Ascending aorta (tissue), 2 donors: ENCODE results near the gene DDX23. TPM values are rescaled to one million over a fixed set of nuclear protein-coding genes. Genes with fewer than 3 reads are reported as not detected.

Experiments
- DNase-seq, 2 donors: peaks; one replicate each; pipeline ENCODE4 v3.0.0-alpha.2; 2019; ENCODE audit warnings: low spot score in 2 of 2
- H3K27ac ChIP-seq, 2 donors: fragments of 200-600 bp; sonication (generic); one replicate each; pipeline ENCODE4 v1.5.1; 2016 to 2017; ENCODE audit warnings: mild to moderate bottlenecking in 1 of 2
- H3K27me3 ChIP-seq: fragments of 200-600 bp; sonication (generic); one replicate; pipeline ENCODE4 v1.5.1; 2017
- H3K36me3 ChIP-seq, 2 donors: fragments of 200-600 bp; sonication (generic); one replicate each; pipeline ENCODE4 v1.5.1; 2016
- H3K4me1 ChIP-seq, 2 donors: fragments of 200-600 bp; sonication (generic); one replicate each; pipeline ENCODE4 v1.5.1; 2016 to 2017; ENCODE audit warnings: mild to moderate bottlenecking in 1 of 2
- H3K4me3 ChIP-seq, 2 donors: fragments of 200-600 bp; sonication (generic); one replicate each; pipeline ENCODE4 v1.5.1; 2016 to 2017; ENCODE audit warnings: mild to moderate bottlenecking in 1 of 2
- H3K9me3 ChIP-seq, 2 donors: fragments of 200-600 bp; sonication (generic); one replicate each; pipeline ENCODE4 v1.5.1; 2016
- intact Hi-C: fragments of 100-400 bp; cut with DNase I; formaldehyde crosslinking; loops from one replicate; pipeline ENCODE4 v1.15.1; 2023
- total RNA-seq: library from RNA; depleted of rRNA; stranded (reverse); fragments of >200 nt; gene quantifications from one replicate; pipeline ENCODE4 v1.1.0, GENCODE V29; 2016
- TF ChIP-seq, protein P1 (sequence below), 3 experiments: fragments of 200-600 bp in 2 of 3; fragments of 450-650 bp in 1 of 3; sonication (generic) in 2 of 3; IDR thresholded peaks; one replicate each; pipeline ENCODE4 v1.5.1; 2016 to 2019; ENCODE audit warnings: antibody characterized with exemption in 3 of 3, mild to moderate bottlenecking in 1 of 3, moderate library complexity in 1 of 3

Gene DDX23
- total RNA-seq, 1 donor from 2014 or later: 39.4 TPM

DNA sequence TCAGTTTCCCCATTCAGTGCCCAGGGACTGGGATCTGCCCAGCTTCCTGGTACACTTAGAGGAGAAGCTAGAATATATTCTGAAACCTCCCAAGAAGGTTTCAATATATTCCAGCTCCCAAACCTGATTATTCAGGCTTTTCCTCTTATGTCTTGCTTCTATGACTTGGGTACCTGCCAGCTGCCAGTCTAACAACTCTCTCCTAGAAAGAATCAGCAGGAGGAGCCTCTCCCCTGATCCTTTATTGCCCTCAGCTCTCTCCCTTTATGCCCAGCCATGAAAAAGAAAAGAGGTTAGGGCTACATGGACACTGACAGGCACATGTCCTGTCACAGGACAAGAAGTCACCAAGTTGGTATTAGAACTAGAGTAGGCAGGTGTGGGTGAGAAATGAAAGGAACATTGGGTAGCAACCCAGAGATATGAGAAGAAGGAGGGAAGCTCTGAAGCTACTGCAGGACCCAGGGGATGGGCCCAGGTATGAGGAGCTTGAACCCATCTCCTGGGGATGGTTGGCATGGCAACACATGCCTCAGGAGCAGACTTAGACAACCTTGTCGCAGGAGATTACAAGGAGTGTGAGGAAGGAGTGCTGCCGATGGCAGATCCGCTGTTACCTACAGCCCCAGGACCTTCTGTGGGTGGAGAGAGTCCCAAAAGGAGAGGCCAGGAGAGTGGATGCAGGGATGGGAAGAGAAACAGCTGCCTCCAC lies 35.7 kb downstream of the DDX23 start:
- intact Hi-C loops: no loop called here
- H3K9me3 ChIP-seq: no peaks in the 10 kb centered on the region
- no peaks in the 10 kb centered on the region for H3K36me3 ChIP-seq
- H3K27ac ChIP-seq: peak overlapping the region; percentile 91 to 92
- H3K4me3 ChIP-seq: peak overlapping the region; percentile 81 to 92
- H3K27me3 ChIP-seq: no peaks in the 10 kb centered on the region
- TF ChIP-seq, protein P1, sequence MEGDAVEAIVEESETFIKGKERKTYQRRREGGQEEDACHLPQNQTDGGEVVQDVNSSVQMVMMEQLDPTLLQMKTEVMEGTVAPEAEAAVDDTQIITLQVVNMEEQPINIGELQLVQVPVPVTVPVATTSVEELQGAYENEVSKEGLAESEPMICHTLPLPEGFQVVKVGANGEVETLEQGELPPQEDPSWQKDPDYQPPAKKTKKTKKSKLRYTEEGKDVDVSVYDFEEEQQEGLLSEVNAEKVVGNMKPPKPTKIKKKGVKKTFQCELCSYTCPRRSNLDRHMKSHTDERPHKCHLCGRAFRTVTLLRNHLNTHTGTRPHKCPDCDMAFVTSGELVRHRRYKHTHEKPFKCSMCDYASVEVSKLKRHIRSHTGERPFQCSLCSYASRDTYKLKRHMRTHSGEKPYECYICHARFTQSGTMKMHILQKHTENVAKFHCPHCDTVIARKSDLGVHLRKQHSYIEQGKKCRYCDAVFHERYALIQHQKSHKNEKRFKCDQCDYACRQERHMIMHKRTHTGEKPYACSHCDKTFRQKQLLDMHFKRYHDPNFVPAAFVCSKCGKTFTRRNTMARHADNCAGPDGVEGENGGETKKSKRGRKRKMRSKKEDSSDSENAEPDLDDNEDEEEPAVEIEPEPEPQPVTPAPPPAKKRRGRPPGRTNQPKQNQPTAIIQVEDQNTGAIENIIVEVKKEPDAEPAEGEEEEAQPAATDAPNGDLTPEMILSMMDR (IDR thresholded peaks at IDR 0.05): no peak
- peaks cover 11 to 36% of the 10 kb centered on the region in 2 donors for H3K4me1 ChIP-seq
- no peak for DNase-seq

DNA sequence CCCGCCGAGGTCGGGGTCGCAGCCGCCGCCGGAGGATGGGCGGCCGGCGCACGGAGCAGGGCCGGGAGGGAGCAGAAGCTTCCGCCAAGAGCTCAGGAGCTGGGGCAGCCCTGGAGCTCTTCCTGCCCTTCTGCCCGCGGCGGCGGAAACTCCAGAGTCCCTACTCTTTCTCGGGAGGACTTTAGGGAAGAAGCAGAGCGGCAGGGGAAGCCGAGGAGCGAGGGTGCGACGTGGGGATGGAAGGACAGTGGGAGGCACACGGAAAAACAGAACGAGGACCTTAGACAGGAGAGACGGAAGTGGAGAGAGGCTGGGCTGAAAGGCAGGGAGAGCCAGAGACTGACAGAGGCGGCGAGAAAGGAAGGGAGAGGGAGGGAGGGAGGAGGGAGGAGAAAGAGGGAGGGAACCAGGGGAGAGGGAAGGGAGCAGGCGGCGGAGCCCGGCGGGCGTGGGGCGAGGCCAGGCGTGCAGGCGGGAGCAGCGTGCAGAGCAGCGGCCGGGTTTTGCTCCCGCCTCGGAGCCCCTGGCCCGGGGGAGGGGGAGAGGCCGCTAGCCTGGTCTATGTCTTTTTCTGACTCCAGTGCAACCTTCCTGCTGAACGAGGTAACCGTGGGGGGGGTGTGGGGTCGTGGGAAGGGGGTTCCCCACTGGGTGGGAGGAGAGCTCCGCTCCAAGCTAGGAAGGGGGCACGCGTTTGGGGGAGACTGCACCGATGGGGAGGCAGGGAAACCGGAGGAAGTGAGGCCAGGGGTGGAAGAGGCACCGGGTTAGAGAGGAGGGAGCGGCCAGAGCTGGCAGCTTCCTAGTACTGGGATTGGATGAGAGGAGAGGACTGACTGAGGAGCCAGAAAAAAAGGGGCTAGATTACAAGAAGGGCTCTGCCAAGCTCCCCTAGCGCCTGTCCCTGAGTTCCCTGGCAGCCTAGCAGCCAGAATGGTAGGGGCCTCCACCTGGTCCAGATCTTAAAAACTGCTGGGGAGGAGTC lies 36.5 kb downstream of the DDX23 start:
- no peaks in the 10 kb centered on the region for H3K36me3 ChIP-seq
- TF ChIP-seq, protein P1 (IDR thresholded peaks at IDR 0.05): no peak
- H3K9me3 ChIP-seq: no peaks in the 10 kb centered on the region
- peaks cover 11 to 36% of the 10 kb centered on the region in 2 donors for H3K4me1 ChIP-seq
- peak; percentile 33 to 87 for DNase-seq
- intact Hi-C loops: loop anchor here (2.0 kb wide), 1 partner anchor 37 kb away; the partner anchor contains the start of gene DDX23
- peak overlapping the region; percentile 81 to 92 for H3K4me3 ChIP-seq
- H3K27ac ChIP-seq: peak overlapping the region; percentile 91 to 92
- H3K27me3 ChIP-seq: no peaks in the 10 kb centered on the region

DNA sequence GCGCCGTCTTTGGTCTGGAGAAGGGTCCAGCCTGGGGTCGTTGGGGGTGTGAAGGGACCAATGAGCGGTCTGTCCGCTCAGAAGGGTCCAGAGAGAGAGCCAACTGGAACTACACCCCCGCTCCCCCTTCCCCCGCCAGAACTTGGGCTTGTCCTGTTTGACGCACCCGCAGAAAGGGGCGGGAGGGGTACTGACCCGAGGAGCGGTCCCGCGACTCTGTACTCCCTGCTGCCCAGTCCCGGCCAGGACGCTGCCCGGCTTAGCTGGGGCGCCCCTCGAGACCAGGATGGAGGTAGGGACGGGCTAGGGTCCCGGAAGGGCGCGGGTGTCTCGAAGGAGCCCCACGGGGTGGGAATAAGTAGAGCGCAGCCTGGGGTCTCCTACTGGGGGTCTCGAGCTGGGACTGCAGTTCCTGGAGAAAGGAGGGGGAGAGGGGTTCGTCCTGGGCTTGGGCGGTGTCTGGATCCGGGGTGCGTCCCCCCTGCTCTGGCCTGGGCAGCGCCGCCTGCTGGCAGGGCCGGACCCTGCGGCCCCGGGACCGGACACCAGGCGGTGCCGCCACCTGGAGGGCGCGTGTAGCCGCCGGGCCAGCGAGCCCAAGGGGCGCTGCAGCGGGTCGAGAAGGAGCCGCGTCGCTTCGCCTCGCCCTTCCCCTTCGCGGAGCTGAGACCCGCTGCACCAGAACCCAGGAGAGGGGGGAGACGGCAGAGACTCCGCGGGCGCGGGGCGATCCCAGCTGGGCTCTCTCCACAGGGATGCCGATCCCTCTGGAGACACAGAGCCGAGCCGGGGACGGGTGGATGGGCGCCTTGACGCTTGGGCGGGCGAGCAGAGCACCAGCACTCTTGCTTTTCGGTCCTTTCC lies 37.5 kb downstream of the DDX23 start:
- intact Hi-C loops: loop anchor here (1.0 to 2.0 kb wide), 2 partner anchors 19 to 38 kb away; partner anchors contain the start of gene DDX23
- Histone ChIP-seq H3K9me3 (no peaks in the 10 kb centered on the region), H3K4me3 (peak overlapping the region; percentile 81 to 92), H3K4me1 (peaks cover 11 to 35% of the 10 kb centered on the region in 2 donors), H3K27ac (peak overlapping the region; percentile 91 to 92), H3K27me3 (no peaks in the 10 kb centered on the region), H3K36me3 (no peaks in the 10 kb centered on the region)
- DNase-seq: peak; percentile 36 to 92
- TF ChIP-seq, protein P1 (IDR thresholded peaks at IDR 0.05): peak; percentile 98 to 99 (median 99)

DNA sequence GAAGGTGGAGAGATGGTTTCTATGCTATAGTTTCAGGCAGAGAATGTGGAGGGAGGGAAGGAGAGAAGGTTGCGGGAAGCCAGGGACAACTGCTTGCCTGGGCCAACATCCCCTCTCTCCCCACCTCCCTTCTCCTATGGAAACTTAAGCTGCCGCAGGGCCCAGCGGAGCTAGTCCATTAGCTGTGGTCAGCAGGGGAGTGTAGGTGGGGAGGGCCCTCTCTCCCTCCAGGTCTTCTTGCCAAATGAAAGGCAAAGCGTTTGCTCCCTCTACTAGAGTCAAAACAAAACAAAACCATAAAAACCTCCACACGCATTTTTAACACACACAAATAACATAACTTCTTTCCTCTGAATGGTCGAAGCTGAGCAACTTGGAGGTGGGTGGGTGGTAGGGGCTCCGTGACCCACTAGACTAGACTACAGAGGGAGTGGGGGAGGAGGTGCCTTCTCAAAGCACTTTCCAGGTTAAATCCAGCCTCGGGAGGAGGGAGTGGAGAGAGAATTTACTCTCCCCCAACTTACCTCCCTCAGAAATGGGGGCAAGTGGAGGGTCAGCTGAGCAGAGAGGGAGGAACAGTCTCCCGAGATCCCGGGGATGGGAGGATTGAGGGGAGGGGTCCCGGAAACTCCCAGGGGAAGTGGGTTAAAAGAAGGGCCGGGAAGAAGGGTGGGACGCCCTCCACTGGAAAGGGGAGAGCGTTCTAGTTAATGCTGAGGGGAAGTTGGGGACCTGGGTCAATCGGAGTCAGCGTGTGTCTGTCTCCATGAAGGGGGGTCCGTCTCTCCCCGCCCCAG lies 38.3 kb downstream of the DDX23 start:
- Histone ChIP-seq H3K4me1 (peaks cover 11 to 29% of the 10 kb centered on the region in 2 donors), H3K27ac (peak overlapping the region; percentile 91 to 92)
- no peak for DNase-seq

More for the DNA sequence above, 38.3 kb downstream of the DDX23 start:
- TF ChIP-seq, protein P1 (IDR thresholded peaks at IDR 0.05): no peak
- H3K36me3 ChIP-seq: no peaks in the 10 kb centered on the region
- no peaks in the 10 kb centered on the region for H3K27me3 ChIP-seq
- peak overlapping the region; percentile 81 to 92 for H3K4me3 ChIP-seq
- intact Hi-C loops: loop anchor here (1.0 to 2.0 kb wide), 2 partner anchors 18 to 39 kb away; partner anchors contain the start of gene DDX23
- H3K9me3 ChIP-seq: no peaks in the 10 kb centered on the region
